Endothelial cell of umbilical vein (primary cell): ENCODE data around the gene TUNAR. TPM values are rescaled to one million over a fixed set of nuclear protein-coding genes. Genes with fewer than 3 reads are reported as not detected.

ENCODE experiments used
- BruUV-seq: library from RNA; stranded (reverse); fragments of 400-500 nt; replicated peaks from 2 replicates; lab custom pipeline; 2021; lab: Mats Ljungman, UMichigan
- CTCF ChIA-PET: fragments of 300-600, 350-600 bp; sonication (Branson Sonifier 250); formaldehyde crosslinking; loops from one replicate; lab custom pipeline; 2021; ENCODE audit warnings: antibody characterized with exemption, inconsistent platforms; lab: Charles Lee
- POLR2A ChIA-PET: fragments of 300-600, 350-600 bp; sonication (Branson Sonifier 250); formaldehyde crosslinking; loops from one replicate; lab custom pipeline; 2021; ENCODE audit warnings: antibody characterized with exemption, inconsistent platforms; lab: Charles Lee
- DNase-seq: peaks from one replicate; pipeline ENCODE4 v3.0.0-alpha.2; 2011; ENCODE audit warnings: low read depth, low spot score
- FAIRE-seq: peaks from 2 replicates; lab custom pipeline; 2011; peaks lifted over from hg19 to GRCh38; lab: Jason Lieb, UNC
- H2AFZ ChIP-seq: 2 replicates; pipeline ENCODE4 v1.6.0; 2012; ENCODE audit warnings: low read depth, low read length, control low read depth, inconsistent platforms
- H3K27ac ChIP-seq: 2 replicates; pipeline ENCODE4 v1.5.1; 2011; ENCODE audit warnings: low read depth, mild to moderate bottlenecking, control low read depth, low read length, moderate library complexity; ENCODE audit not compliant: insufficient read depth
- H3K27me3 ChIP-seq, 2 experiments: 2 replicates each; pipeline versions ENCODE4 v1.6.0 to v1.6.1; 2011; ENCODE audit warnings: low read length in 2 of 2, mixed read lengths in 1 of 2; ENCODE audit not compliant: control insufficient read depth in 2 of 2, insufficient read depth in 2 of 2
- H3K36me3 ChIP-seq, 2 experiments: 2 replicates in 1 of 2; 3 replicates in 1 of 2; pipeline ENCODE4 v1.5.1; 2011; ENCODE audit warnings: low read length in 2 of 2, mild to moderate bottlenecking in 1 of 2, moderate library complexity in 1 of 2; ENCODE audit not compliant: control insufficient read depth in 2 of 2, insufficient read depth in 2 of 2; ENCODE audit errors: extremely low read depth in 1 of 2
- H3K4me1 ChIP-seq: 3 replicates; pipeline ENCODE4 v1.5.1; 2011; ENCODE audit warnings: mild to moderate bottlenecking, low read length; ENCODE audit not compliant: control insufficient read depth, insufficient read depth; ENCODE audit errors: extremely low read depth
- H3K4me2 ChIP-seq: 2 replicates; pipeline ENCODE4 v1.6.1; 2011; ENCODE audit warnings: low read length, control low read depth, mixed read lengths; ENCODE audit not compliant: insufficient read depth
- H3K4me3 ChIP-seq, 3 experiments: fragments of 200-600 bp in 1 of 3; sonication (generic), shearing (Covaris generic) in 1 of 3; replicated peaks in 1 of 3; 2 replicates each; pipeline ENCODE4 v1.5.1; 2011 to 2016; ENCODE audit warnings: control low read depth in 3 of 3, low read length in 3 of 3, mild to moderate bottlenecking in 2 of 3, inconsistent platforms in 1 of 3, low read depth in 1 of 3, moderate library complexity in 1 of 3; ENCODE audit not compliant: insufficient read depth in 1 of 3
- H3K79me2 ChIP-seq: 2 replicates; pipeline ENCODE4 v1.6.0; 2012; ENCODE audit warnings: low read length, inconsistent platforms; ENCODE audit not compliant: control insufficient read depth, insufficient read depth
- H3K9ac ChIP-seq: replicated peaks from 2 replicates; pipeline ENCODE3; 2011; ENCODE audit warnings: low read length, control low read depth; ENCODE audit not compliant: insufficient read depth; ENCODE audit errors: extremely low read depth
- H3K9me1 ChIP-seq: replicated peaks from 3 replicates; pipeline ENCODE4 v1.6.0; 2011; ENCODE audit warnings: mild to moderate bottlenecking, low read length; ENCODE audit not compliant: control insufficient read depth, insufficient read depth; ENCODE audit errors: extremely low read depth
- H3K9me3 ChIP-seq: replicated peaks from 2 replicates; pipeline ENCODE4 v1.5.1; 2012; ENCODE audit warnings: low read length, inconsistent platforms; ENCODE audit not compliant: control insufficient read depth, insufficient read depth
- H4K20me1 ChIP-seq: replicated peaks from 2 replicates; pipeline ENCODE3; 2011; ENCODE audit warnings: mild to moderate bottlenecking, low read length; ENCODE audit not compliant: control insufficient read depth, insufficient read depth; ENCODE audit errors: extremely low read depth
- CTCF ChIP-seq, 2 donors: IDR thresholded peaks; 1 replicate in 1 of 2; 2 replicates in 1 of 2; pipeline ENCODE4 v1.5.1; 2011; ENCODE audit warnings: low read length in 2 of 2, mild to moderate bottlenecking in 2 of 2, moderate library complexity in 2 of 2, control low read depth in 1 of 2, inconsistent platforms in 1 of 2, low read depth in 1 of 2; ENCODE audit not compliant: insufficient read depth in 1 of 2; ENCODE audit errors: extremely low read depth in 1 of 2
- EZH2 ChIP-seq: IDR thresholded peaks from 2 replicates; pipeline ENCODE4 v1.6.1; 2012; ENCODE audit warnings: borderline replicate concordance, low read depth, mild to moderate bottlenecking, moderate library complexity, low read length, inconsistent platforms; ENCODE audit not compliant: severe bottlenecking
- FOS ChIP-seq: IDR thresholded peaks from 2 replicates; pipeline ENCODE4 v1.6.1; 2011; ENCODE audit warnings: mild to moderate bottlenecking, low read length, moderate library complexity, borderline replicate concordance; ENCODE audit not compliant: insufficient read depth
- GATA2 ChIP-seq: IDR thresholded peaks from 2 replicates; pipeline ENCODE4 v1.7.0; 2011; ENCODE audit warnings: low read depth, mild to moderate bottlenecking, moderate library complexity, mixed read lengths, low read length; ENCODE audit not compliant: insufficient read length, insufficient read depth
- JUN ChIP-seq: IDR thresholded peaks from 2 replicates; pipeline ENCODE4 v1.6.1; 2011; ENCODE audit warnings: borderline replicate concordance, low read depth; ENCODE audit not compliant: insufficient read length, insufficient read depth
- MYC ChIP-seq: IDR thresholded peaks from one replicate; pipeline ENCODE4 v1.6.1; 2011; ENCODE audit warnings: mild to moderate bottlenecking, low read depth, low read length
- POLR2A ChIP-seq: IDR thresholded peaks from 2 replicates; pipeline ENCODE4 v1.6.1; 2012; ENCODE audit warnings: low read depth, mild to moderate bottlenecking, control low read depth, low read length
- POLR2AphosphoS5 ChIP-seq: IDR thresholded peaks from 2 replicates; pipeline ENCODE4 v1.6.1; 2012; ENCODE audit warnings: low read depth, mild to moderate bottlenecking, control low read depth, low read length, moderate library complexity; ENCODE audit not compliant: insufficient read depth
- dilution Hi-C: fragments of 300-500 bp; cut with MboI; formaldehyde crosslinking; loops from one replicate; pipeline ENCODE4 v1.15.0; 2019; ENCODE audit warnings: low sequenced_read_pairs; ENCODE audit not compliant: extremely low pct_ligation_motif_present
- intact Hi-C: fragments of 100-400 bp; cut with micrococcal nuclease; formaldehyde crosslinking; loops from one replicate; pipeline ENCODE4 v1.10.0; 2022
- polyA plus RNA-seq, 4 experiments: library from polyadenylated mRNA; depleted of rRNA in 3 of 4; stranded (reverse) in 3 of 4; unstranded in 1 of 4; fragments of >200 nt; gene quantifications; 2 replicates each; pipeline versions ENCODE4 v1.2.1 to v1.2.3, GENCODE V29; 2011 to 2012; ENCODE audit warnings: missing spikeins in 1 of 4
- total RNA-seq: library from RNA; stranded (reverse); gene quantifications from 2 replicates; pipeline ENCODE4 v1.2.3, GENCODE V29; 2021
- TF ChIP-seq, protein P1 (sequence below): IDR thresholded peaks from 2 replicates; pipeline ENCODE4 v1.6.1; 2011; ENCODE audit not compliant: insufficient read depth, insufficient read length

The TUNAR gene
- total and polyA plus RNA-seq, 2 donors (not counting 3 experiments of a cell fraction or from before 2014, with no cell fraction given): not detected

- Histone ChIP-seq H4K20me1 (no peaks in the 10 kb centered on the region), H3K4me3 (no peak overlapping the region), H3K36me3 (no peaks in the 10 kb centered on the region), H3K9me3 (no peaks in the 10 kb centered on the region), H3K79me2 (no peaks in the 10 kb centered on the region), H3K27ac (no peak overlapping the region), H3K27me3 (no peaks in the 10 kb centered on the region), H3K9me1 (no peaks in the 10 kb centered on the region), H2AFZ (no peak overlapping the region), H3K4me2 (no peak overlapping the region), H3K4me1 (no peaks in the 10 kb centered on the region), H3K9ac (no peak overlapping the region)
- no peak for DNase-seq
- no peak for FAIRE-seq
- POLR2A ChIA-PET: no interaction called here
- TF ChIP-seq POLR2A: no peak
- TF ChIP-seq CTCF (IDR thresholded peaks at IDR 0.05; ENCODE audit: extremely low read depth in 1 of 2, insufficient read depth in 1 of 2, low read depth in 1 of 2, low read length in 2 of 2): no peak
- no peak for TF ChIP-seq MYC
- TF ChIP-seq, protein P1, sequence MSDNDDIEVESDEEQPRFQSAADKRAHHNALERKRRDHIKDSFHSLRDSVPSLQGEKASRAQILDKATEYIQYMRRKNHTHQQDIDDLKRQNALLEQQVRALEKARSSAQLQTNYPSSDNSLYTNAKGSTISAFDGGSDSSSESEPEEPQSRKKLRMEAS: no peak
- TF ChIP-seq POLR2AphosphoS5: no peak
- no peak for TF ChIP-seq EZH2
- TF ChIP-seq GATA2: no peak
- TF ChIP-seq JUN: no peak
- no peak for TF ChIP-seq FOS
- intact Hi-C loops: no loop called here
- CTCF ChIA-PET: no interaction called here
- BruUV-seq: no TSS peak
- dilution Hi-C loops: no loop called here
These were observed 45.4 kb downstream of the TUNAR start for GRCh38 chr14:95922080-95922479.
